GM12801 (cell line): ENCODE measurements around the gene CDHR3.

Experiments used
- CTCF ChIP-seq: IDR thresholded peaks from one replicate; pipeline ENCODE4 v1.5.1; 2011; ENCODE audit warnings: control low read depth; ENCODE audit not compliant: insufficient read length; ENCODE audit errors: extremely low read depth

The CDHR3 gene

GRCh38 chr7:105989686-105990085 is 26.6 kb downstream of the CDHR3 start:
- TF ChIP-seq CTCF, result no peak

GRCh38 chr7:105990141-105990540 is 27.1 kb downstream of the CDHR3 start:
- TF ChIP-seq CTCF, result no peak

GRCh38 chr7:105990727-105991453 is 27.8 kb downstream of the CDHR3 start:
- no peak for TF ChIP-seq CTCF

- TF ChIP-seq CTCF, result no peak
Measured at GRCh38 chr7:105992905-105993304, 29.8 kb downstream of the CDHR3 start.

- TF ChIP-seq CTCF, result no peak
Measured at GRCh38 chr7:105996860-105997737, 34.0 kb downstream of the CDHR3 start.

- no peak for TF ChIP-seq CTCF
Measured at GRCh38 chr7:105999256-105999655, 36.2 kb downstream of the CDHR3 start.

GRCh38 chr7:106001196-106001595 is 38.1 kb downstream of the CDHR3 start:
- TF ChIP-seq CTCF, result no peak
